GM19455 (cell line): Measurements from ENCODE around the gene MYMK.

ENCODE experiments used
- ATAC-seq: cut with Tn5 transposase; IDR thresholded peaks from one replicate; pipeline ENCODE4 v1.9.1; 2021; ENCODE audit not compliant: unreplicated experiment

The MYMK gene

GRCh38 chr9:133506653-133507038 lies 18.1 kb downstream of the MYMK start:
- ATAC-seq, result no peak

DNA sequence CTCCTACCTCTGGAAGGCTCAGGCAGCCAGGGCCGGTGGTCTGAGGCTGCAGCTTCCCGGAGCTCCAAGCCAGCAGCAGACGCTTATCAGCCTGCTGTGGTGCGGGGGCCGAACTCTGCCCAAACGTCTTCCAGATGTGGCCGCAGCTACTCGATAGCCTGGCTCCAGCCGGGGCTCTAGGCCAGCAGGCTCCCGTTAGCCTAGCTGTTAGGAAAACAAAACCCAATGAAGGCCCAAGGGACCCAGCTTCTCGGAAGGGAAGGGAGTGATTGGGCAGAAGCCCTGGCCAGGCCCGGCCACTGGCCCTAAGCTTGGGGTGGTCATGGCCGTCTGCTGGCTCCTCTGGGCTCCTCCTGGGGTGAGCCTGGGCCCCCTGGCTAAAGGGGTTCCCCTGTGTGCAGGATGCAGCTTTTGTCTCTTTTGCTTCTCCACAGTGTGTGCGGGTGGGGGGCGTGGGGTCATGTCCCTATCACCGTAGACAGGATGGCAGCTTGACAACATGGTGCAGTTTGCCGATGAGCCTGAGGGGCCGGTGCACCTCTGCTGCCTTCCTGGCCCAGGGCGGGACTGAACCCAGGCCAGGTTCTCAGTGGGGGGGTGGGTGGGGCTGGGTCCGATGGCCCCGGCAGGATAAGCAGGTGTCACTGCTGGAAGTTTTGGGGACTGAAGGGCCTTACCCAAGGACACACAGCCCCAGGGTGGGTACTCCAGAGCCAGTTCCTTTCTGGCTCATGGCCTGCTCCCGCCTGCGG lies 18.7 kb downstream of the MYMK start:
- no peak for ATAC-seq

DNA sequence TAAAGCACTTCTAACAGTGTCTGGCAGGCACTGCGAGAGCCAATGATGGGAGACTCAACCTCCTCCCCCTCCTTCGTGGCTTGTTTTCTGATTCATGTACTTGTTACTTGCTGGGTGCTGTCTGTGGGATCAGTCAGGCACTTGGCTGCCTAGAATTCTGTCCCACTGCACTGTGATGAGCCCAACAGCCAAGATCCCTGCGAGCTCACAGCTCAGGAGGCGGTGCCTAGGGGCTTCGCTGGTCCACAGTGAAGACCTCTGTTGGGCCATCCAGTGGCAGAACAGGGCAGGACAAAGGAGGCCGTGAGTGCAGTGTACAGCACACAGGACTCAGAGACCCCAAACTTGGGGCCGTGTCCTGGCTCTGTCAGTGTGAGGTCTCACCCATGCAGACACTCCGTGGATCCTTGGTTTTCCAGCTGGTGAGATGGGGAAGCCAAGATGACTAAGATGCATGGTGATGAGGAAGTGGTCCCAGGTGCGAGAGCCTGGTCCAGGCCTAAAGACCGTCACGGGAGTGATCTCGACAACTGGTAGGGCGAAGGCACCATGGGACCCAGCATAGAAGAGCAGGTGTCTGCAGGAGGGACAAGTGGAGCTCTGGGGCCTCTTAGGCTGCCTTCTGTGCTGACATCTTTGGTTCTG lies 19.5 kb downstream of the MYMK start:
- no peak for ATAC-seq

- no peak for ATAC-seq
Observed at GRCh38 chr9:133502112-133502511, 22.6 kb downstream of the MYMK start.

- ATAC-seq, result no peak
Observed at GRCh38 chr9:133499892-133500270, 24.9 kb downstream of the MYMK start.

- no peak for ATAC-seq
Observed at GRCh38 chr9:133499132-133499891, 25.4 kb downstream of the MYMK start.

DNA sequence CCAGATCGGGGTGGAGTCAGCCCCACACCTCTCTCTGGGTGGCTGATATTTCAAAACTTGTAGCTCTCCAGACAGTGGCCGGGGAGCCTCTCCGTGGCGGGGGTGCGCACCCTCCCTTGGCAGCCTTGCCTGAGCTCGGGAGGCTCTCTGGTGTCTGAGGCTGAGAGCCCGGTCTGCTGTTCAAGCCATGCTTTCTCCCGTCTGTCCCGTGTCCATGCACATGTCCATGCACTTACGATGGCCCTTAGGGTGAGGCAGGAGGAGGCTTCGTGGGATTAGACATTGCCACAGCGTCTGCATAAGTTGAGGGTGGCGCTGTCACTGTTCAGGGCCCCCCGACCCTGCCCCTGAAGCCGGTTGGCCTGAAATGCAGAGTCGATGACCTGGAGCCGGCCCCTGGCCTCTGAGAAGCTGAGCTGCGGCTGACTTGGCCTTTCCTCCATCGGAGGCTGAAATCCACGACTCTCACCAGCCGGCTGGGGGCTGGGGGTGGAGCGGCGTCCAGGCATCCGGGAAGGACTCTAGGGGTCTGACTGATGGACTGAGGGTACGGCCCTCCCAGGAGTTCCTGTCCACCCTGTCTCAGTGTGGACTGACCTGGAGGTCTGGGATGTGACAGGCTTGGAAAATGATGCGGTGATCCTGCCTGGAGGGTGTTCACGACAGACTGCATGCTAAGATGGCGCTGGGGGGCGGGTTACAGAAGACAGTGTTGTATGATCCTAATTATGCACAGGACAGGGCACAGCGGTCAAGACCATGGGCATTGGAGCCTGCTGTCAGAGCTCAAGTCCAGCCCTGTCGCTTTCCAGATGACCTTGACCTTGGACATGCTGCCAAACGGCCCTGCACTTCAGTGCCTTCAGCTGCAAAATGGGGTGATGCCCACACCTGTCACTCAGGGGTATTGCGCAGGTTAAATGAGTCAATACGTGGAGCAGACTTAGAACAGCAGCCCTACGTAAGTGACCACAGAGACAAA lies 27.6 kb downstream of the MYMK start:
- no peak for ATAC-seq

DNA sequence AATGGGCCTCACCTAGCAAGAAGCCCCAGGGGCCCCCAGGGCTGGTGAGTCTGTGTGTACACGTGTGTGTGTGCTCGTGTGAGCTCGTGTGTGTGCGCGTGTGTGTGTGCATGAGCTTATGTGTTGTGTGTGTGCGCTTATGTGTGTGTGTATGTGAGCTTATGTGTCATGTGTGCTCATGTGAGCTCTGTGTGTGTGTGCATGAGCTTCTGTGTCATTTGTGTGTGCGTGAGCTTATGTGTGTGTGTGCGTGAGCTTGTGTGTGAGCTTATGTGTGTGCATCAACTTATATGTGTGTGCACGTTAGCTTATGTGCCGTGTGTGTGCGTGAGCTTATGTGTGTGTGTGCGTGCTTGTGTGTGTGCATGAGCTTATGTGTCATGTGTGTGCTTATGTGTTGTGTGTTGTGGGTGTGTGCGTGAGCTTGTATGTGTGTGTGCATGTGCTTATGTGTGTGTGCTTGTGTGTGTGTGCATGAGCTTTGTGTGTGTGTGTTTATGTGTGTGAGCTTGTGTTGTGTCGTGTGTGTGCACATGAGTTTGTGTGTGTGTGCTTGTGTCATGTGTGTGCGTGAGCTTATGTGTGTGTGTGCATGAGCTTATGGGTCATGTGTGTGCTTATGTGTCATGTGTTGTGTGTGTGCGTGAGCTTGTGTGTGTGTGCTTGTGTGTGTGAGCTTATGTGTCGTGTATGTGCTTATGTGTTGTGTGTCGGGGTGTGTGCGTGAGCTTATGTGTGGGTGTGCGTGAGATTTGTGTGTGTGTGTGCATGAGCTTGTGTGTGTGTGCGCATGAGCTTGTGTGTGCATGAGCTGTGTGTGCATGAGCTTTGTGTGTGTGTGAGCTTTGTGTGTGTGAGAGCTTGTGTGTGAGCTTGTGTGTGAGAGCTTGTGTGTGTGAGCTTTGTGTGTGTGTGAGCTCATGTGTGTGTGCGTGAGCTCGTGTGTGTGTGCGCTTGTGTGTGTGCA lies 29.1 kb downstream of the MYMK start:
- no peak for ATAC-seq

DNA sequence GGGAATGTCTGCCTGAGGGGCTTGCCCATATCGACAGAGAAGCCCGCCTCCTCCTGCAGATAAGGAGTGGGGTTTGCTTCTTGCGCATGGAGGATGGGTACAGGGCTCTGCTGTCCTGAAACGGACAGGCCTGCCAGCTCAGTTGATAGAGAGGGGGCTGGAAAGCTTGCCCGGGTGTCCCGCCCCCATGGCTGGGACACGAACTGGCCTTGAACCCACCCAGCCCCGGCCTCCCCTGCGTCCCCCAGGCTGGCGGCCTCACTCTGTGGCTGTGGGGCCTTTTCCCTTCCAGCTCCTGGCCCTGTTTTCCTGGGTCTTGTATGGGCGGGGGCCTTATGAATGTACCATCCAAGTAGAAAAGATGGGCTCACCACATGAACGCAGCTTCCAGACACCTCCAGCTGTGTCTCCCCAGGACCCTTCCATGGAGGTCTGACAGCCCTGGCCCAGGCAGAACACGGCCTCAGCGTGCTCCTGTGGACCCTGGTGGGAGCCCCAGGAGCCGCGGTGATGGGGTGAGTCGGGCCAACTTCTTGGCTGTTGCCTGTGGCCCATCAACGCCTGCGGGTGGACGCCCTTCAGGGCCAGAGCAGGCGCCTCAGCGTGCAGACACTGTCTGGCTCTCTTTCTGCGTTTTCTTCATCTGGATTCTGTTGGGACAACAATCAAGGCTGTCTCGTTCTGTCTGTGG lies 30.0 kb downstream of the MYMK start:
- no peak for ATAC-seq

DNA sequence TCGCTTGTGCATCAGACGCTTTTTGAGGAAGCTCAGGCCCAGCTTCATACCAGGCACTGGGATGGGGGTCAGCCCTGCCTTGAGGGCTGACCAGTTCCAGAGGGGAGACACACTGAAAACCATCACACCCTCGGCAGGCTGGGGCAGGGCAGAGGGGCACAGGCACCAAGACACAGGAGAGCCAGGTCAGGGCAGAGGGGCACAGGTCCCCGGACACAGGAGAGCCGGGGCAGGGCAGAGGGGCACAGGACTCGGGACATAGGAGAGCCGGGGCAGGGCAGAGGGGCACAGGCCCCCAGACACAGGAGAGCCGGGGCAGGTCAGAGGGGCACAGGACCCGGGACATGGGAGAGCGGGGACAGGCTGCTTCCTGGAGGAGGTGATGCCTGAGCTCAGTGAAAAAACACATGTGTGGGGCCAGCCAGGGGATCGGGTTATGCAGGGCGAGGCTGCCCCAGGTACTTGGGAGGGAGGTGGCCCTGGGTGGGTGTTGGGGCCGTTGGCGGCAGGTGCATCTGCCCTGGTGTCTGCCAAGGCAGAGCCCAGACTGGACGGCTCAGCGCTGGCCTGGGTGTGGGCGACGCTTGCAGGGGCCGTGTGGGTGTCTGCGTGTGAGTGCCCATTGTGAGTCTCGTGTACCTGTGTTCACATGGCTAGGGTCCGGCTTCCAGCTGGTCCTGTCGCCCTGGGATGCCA lies 30.8 kb downstream of the MYMK start:
- no peak for ATAC-seq

DNA sequence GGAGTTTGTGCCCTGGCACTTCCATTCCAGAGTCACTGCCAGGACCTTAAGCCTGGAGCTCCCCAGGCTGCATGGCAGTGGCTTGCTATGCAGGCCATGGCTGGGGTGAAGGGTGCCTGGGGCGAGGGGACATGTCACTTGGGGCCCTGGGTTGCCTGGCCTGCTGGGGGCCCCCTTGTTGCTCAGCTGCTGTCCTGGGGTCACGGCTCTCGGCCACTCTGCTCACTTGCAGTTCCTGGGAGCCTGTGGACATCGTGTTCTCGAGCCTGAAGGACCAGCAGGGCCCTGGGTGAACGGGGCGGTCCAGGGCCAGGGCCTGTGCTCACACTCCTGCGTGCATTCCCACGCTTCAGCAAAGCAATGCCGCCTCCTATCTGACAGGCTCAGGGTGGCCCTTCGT lies 31.3 kb downstream of the MYMK start:
- ATAC-seq, result no peak

GRCh38 chr9:133492061-133493021 lies 32.4 kb downstream of the MYMK start:
- no peak for ATAC-seq

GRCh38 chr9:133491656-133491925 lies 33.2 kb downstream of the MYMK start:
- ATAC-seq, result no peak

DNA sequence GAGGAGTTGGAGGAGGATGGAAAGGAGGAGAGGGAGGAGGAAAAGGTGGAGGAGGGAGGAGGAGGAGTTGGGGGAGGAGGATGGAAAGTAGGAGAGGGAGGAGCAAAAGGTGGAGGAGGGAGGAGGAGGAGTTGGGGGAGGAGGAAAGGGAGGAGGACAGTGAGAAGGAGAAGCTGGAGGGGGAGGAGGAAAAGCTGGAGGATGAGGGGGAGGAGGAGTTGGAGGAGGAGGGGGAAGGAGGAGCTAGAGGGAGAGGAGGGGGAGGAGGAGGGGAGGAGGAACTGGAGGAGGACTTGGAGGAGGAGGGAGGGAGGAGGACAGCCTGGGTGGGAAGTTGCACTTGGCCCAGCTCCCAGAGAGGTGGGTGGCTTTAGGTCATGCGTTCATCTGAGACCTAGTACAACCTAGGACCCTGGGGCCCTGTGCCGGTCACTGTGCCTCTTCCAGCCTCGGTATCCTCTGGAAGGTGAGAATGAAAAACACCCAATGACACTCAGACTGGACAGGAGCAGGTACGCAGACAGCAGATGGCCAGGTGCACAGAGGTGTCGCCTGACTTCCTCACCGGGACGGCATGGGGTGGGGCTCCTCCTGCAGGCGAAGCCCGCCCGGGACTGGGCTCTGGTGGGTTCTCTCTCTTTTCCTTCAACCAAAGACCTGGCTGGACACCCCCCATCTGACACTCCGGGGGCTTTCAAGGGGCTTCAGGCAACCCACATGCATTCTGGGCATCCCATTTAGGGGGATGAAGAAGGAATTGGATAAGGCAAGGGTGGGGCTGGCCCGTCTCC lies 33.7 kb downstream of the MYMK start:
- ATAC-seq, result no peak

DNA sequence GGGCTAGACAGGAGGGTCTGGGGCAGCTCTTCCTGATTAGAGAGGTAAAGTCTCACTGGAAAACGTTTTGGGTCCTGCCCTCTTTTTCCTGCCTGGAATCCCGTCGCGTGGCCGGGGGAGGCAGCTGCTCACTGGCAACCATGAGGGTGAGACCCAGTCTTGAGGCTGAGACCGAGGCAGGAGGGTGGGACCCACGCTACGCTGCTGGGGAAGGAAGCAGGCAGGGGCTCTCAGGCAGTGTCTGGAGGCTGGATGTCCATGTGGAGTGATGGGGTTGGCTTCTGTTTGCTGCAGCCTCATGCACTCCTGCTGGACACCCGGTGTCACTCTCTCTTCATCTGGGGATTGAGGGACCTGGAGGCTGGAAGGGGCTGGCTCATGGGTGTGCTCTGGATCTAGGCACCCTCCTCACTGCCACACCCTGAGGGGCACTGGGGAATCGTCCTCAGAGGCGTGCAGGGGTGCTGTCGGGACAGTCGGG lies 34.5 kb downstream of the MYMK start:
- no peak for ATAC-seq

DNA sequence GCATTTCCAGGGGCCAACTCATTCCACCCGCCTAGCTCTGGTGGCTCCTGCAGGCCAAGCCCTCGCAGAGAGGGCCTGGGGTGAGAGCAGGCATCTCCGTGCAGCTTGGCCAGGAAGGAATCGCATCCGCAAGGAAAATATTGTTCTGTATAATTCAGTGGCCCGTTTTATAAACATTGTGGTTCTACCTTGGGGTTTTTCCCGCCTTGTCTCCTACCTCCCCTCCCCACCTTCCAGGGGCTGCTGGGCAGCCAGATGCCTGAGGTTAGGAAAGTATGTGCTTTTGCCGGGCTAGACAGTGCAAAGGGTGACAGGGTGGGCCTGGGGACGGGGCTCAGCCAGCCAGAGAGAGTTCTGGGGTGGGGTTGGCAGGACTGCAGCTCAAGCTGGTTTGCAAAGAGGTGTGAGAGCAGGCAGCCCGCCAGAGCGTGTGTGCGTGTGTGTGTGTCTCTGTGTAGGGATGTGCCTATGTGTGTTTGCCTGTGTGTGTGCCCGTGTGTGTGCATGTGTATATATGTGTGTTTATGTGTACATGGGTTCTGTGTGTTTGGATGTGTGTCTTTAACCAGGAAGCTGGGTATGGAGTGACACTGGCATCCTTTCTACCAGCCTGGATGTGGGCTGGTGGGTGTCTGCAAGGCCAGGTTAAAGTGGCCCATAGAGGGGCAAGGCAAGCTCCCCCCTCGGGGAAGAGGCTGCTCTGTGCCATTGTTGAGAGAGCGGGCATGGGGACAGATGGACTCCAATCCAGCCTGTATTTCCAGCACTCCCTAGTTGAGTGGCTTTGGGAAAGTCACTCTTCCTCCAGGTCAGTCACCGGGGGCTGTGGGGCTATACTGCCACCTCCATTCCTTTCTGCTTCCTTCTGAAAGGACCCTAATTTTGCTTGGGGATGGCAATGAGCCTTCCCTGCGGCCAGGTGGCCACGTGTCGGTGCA lies 35.2 kb downstream of the MYMK start:
- no peak for ATAC-seq
